Measurements from ENCODE around the gene ST3GAL5.

ST3GAL5 gene

GRCh38 chr2:85802354-85803103, 86.3 kb downstream of the ST3GAL5 start:
- no peak for DNase-seq (ENCODE audit: low read depth in 1 of 2, low spot score in 1 of 2)
- H3K4me3 ChIP-seq (replicated peaks; ENCODE audit: insufficient read depth, low read length): no peak overlapping the region

DNA sequence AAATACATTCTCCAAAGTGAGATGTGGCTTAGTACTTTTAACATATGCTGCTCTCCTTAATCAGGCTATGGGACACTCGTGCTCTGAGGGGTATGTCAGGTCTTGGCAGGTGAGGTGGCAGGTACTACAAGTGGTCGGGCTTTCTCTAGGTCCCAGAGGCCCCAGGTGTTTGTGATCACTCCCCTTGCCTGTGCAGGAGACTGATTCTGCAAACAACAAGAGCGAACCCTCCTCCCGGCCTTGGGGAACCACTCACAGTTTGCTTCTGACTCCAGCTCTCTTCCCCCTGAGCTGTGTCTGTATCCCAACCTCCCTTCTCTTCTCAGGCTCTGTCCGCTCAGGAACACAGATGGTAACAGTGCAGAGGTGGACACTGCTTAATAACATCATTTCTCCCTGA, 86.9 kb downstream of the ST3GAL5 start:
- no peak for TF ChIP-seq CTCF (IDR thresholded peaks at IDR 0.05; ENCODE audit: insufficient read depth, low read length)
- no peak for TF ChIP-seq POLR2AphosphoS5 (IDR thresholded peaks at IDR 0.05; ENCODE audit: low read depth)
- TF ChIP-seq, protein P1, sequence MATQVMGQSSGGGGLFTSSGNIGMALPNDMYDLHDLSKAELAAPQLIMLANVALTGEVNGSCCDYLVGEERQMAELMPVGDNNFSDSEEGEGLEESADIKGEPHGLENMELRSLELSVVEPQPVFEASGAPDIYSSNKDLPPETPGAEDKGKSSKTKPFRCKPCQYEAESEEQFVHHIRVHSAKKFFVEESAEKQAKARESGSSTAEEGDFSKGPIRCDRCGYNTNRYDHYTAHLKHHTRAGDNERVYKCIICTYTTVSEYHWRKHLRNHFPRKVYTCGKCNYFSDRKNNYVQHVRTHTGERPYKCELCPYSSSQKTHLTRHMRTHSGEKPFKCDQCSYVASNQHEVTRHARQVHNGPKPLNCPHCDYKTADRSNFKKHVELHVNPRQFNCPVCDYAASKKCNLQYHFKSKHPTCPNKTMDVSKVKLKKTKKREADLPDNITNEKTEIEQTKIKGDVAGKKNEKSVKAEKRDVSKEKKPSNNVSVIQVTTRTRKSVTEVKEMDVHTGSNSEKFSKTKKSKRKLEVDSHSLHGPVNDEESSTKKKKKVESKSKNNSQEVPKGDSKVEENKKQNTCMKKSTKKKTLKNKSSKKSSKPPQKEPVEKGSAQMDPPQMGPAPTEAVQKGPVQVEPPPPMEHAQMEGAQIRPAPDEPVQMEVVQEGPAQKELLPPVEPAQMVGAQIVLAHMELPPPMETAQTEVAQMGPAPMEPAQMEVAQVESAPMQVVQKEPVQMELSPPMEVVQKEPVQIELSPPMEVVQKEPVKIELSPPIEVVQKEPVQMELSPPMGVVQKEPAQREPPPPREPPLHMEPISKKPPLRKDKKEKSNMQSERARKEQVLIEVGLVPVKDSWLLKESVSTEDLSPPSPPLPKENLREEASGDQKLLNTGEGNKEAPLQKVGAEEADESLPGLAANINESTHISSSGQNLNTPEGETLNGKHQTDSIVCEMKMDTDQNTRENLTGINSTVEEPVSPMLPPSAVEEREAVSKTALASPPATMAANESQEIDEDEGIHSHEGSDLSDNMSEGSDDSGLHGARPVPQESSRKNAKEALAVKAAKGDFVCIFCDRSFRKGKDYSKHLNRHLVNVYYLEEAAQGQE (IDR thresholded peaks at IDR 0.05; ENCODE audit: insufficient replicate concordance, low read depth): no peak
- H3K27ac ChIP-seq (replicated peaks): no peak overlapping the region
- no peak for DNase-seq (ENCODE audit: low read depth in 1 of 2, low spot score in 1 of 2)
- no peak overlapping the region for H3K4me3 ChIP-seq (replicated peaks; ENCODE audit: insufficient read depth, low read length)
- H3K27me3 ChIP-seq (ENCODE audit: insufficient read depth, poor library complexity, severe bottlenecking): no peaks in the 10 kb centered on the region

More at GRCh38 chr2:85802354-85803103, 86.3 kb downstream of the ST3GAL5 start:
- Histone ChIP-seq H3K27me3 (ENCODE audit: insufficient read depth, poor library complexity, severe bottlenecking) (no peaks in the 10 kb centered on the region), H3K27ac (replicated peaks) (no peak overlapping the region)
- TF ChIP-seq GABPA (IDR thresholded peaks at IDR 0.05; ENCODE audit: low read depth) (no peak), POLR2AphosphoS5 (IDR thresholded peaks at IDR 0.05; ENCODE audit: low read depth) (no peak), SPI1 (IDR thresholded peaks at IDR 0.05; ENCODE audit: borderline replicate concordance, low read depth) (no peak), CTCF (IDR thresholded peaks at IDR 0.05; ENCODE audit: insufficient read depth, low read length) (no peak)
- TF ChIP-seq, protein P1 (IDR thresholded peaks at IDR 0.05; ENCODE audit: insufficient replicate concordance, low read depth): no peak

- no peaks in the 10 kb centered on the region for H3K27me3 ChIP-seq (ENCODE audit: insufficient read depth, poor library complexity, severe bottlenecking)
- peak overlapping the region; percentile 40 for H3K27ac ChIP-seq (replicated peaks)
- no peak overlapping the region for H3K4me3 ChIP-seq (replicated peaks; ENCODE audit: insufficient read depth, low read length)
- DNase-seq (ENCODE audit: low read depth in 1 of 2, low spot score in 1 of 2): peak in 1 of 2 experiments; percentile 72
- TF ChIP-seq POLR2AphosphoS5 (IDR thresholded peaks at IDR 0.05; ENCODE audit: low read depth): no peak; the same call in 1 of the 2 replicates
- TF ChIP-seq, protein P1 (IDR thresholded peaks at IDR 0.05; ENCODE audit: insufficient replicate concordance, low read depth): no peak
- TF ChIP-seq GABPA (IDR thresholded peaks at IDR 0.05; ENCODE audit: low read depth): no peak
- no peak for TF ChIP-seq SPI1 (IDR thresholded peaks at IDR 0.05; ENCODE audit: borderline replicate concordance, low read depth)
- TF ChIP-seq CTCF (IDR thresholded peaks at IDR 0.05; ENCODE audit: insufficient read depth, low read length): no peak
Measured at GRCh38 chr2:85800586-85800985, 88.2 kb downstream of the ST3GAL5 start.

Measured in HL-60 (cell line).